Mesothelial cell of epicardium (in vitro differentiated cells): Measurements from ENCODE around the gene NOS1AP. TPM values are rescaled to one million over a fixed set of nuclear protein-coding genes. Genes with fewer than 3 reads are reported as not detected.

Experiments
- DNase-seq, 2 experiments: peaks; one replicate each; pipeline ENCODE4 v3.0.0; 2021; ENCODE audit warnings: low spot score in 2 of 2; ENCODE audit not compliant: unreplicated experiment in 2 of 2
- H3K27ac Mint-ChIP-seq: 2 replicates; pipeline ENCODE4 v1.8.0; 2021; ENCODE audit warnings: mixed read lengths
- H3K27me3 Mint-ChIP-seq: 2 replicates; pipeline ENCODE4 v1.8.0; 2021; ENCODE audit warnings: low read depth, mixed read lengths
- H3K36me3 Mint-ChIP-seq: 2 replicates; pipeline ENCODE4 v1.8.0; 2021; ENCODE audit warnings: mixed read lengths
- H3K4me1 Mint-ChIP-seq: 2 replicates; pipeline ENCODE4 v1.8.0; 2021; ENCODE audit warnings: mixed read lengths
- H3K4me3 Mint-ChIP-seq: 2 replicates; pipeline ENCODE4 v1.8.0; 2021; ENCODE audit warnings: mild to moderate bottlenecking, moderate library complexity, mixed read lengths
- H3K9me3 Mint-ChIP-seq: 2 replicates; pipeline ENCODE4 v1.8.0; 2021; ENCODE audit warnings: mixed read lengths
- total RNA-seq: library from RNA; stranded (reverse); gene quantifications from 3 replicates; pipeline ENCODE4 v1.2.1, GENCODE V29; 2021
- TF ChIP-seq, protein P1 (sequence below): fragments of 200-600 bp; sonication (generic); IDR thresholded peaks from one replicate; pipeline ENCODE4 v1.5.0; 2021; ENCODE audit warnings: antibody characterized with exemption; ENCODE audit not compliant: unreplicated experiment

Gene NOS1AP
- total RNA-seq, 1 donor from 2014 or later: 4.4 TPM

DNA sequence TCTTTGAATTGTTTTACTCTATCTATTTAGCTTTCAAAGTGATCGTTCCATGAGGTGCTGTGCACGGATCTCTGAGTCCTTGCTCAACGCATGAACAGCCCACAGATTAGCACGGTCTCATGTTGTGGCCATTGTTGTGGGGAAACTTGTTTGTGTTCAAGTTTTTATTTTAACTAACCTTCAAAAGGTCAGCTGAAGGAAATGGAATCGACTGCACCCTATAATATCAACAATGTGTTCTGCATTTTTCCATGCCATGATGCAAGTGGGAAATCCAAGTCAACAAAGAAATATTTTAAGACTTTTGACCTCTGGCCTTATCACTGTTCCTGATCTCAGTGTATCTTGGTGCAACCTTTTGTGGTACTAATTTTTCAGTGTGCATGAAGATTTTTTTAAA, 336.3 kb downstream of the NOS1AP start:
- H3K4me3 Mint-ChIP-seq: no peak overlapping the region
- H3K4me1 Mint-ChIP-seq: peaks cover 5% of the 10 kb centered on the region
- no peaks in the 10 kb centered on the region for H3K36me3 Mint-ChIP-seq
- H3K9me3 Mint-ChIP-seq: no peaks in the 10 kb centered on the region
- TF ChIP-seq, protein P1, sequence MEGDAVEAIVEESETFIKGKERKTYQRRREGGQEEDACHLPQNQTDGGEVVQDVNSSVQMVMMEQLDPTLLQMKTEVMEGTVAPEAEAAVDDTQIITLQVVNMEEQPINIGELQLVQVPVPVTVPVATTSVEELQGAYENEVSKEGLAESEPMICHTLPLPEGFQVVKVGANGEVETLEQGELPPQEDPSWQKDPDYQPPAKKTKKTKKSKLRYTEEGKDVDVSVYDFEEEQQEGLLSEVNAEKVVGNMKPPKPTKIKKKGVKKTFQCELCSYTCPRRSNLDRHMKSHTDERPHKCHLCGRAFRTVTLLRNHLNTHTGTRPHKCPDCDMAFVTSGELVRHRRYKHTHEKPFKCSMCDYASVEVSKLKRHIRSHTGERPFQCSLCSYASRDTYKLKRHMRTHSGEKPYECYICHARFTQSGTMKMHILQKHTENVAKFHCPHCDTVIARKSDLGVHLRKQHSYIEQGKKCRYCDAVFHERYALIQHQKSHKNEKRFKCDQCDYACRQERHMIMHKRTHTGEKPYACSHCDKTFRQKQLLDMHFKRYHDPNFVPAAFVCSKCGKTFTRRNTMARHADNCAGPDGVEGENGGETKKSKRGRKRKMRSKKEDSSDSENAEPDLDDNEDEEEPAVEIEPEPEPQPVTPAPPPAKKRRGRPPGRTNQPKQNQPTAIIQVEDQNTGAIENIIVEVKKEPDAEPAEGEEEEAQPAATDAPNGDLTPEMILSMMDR: no peak
- H3K27ac Mint-ChIP-seq: no peak overlapping the region
- no peak for DNase-seq
- peaks cover 2% of the 10 kb centered on the region for H3K27me3 Mint-ChIP-seq

DNA sequence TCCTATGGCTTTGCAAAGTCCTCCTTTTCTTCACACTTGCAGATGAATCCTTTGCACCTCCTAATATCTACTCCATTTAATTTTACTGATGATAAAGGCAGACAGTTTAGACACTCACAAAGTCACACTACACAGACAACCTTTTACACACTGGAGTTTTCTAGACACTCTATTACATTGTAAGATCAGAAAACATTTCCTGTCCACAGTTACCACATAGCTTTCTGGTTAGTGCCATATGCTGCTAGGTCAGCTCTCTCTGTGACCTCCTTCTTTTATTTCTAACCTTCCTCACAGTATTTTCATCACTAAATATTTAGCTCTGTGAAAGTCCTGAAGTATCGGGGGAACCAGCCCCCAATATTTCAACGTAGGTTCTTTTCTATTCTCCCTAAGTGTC, 337.3 kb downstream of the NOS1AP start:
- Mint-ChIP-seq H3K27me3 (no peaks in the 10 kb centered on the region), H3K4me1 (peaks cover 5% of the 10 kb centered on the region), H3K4me3 (no peak overlapping the region), H3K36me3 (no peaks in the 10 kb centered on the region), H3K9me3 (no peaks in the 10 kb centered on the region), H3K27ac (no peak overlapping the region)
- DNase-seq: no peak
- TF ChIP-seq, protein P1: no peak

DNA sequence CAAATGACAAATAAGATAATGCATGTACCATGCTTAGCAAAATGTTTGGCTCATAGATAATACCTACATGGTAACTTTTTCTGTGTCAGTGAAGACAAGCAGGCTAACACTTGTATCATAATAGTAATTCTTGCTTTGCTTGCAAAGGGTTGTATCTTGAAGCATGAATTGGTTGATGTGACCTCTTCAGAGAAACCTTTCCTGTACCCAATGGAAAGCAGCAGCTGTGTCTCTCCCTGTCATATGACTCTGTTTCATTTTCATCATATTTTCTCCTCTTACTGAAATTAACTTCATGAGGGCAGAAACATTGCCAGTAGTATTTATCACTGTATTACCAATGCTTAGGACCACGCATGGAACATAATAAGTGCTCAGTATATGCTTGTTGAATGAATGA, 338.0 kb downstream of the NOS1AP start:
- no peaks in the 10 kb centered on the region for H3K27me3 Mint-ChIP-seq
- H3K9me3 Mint-ChIP-seq: no peaks in the 10 kb centered on the region
- TF ChIP-seq, protein P1: no peak
- no peak overlapping the region for H3K27ac Mint-ChIP-seq
- no peak for DNase-seq
- H3K4me1 Mint-ChIP-seq: peaks cover 5% of the 10 kb centered on the region
- no peak overlapping the region for H3K4me3 Mint-ChIP-seq
- no peaks in the 10 kb centered on the region for H3K36me3 Mint-ChIP-seq

DNA sequence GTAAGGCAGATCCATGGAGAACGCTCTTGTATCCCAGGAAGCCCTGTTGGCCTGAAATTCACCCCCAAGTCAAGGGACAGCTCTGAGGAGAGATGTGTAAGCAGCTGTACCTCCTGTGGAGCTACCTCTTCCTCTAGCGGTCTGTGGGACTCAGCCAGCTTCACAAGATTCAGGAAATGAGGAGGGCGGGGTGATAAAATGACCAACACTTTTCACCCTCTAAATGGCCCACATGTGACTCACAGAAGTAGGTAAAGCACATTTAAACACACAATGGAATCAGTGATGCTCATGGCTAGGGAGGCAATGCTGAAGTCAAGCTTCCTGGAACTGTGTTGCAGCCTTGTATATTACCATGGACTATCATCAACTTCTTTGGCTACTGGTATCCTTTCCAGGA, 342.5 kb downstream of the NOS1AP start, which contains the start of gene SH2D1B:
SH2D1B (minus strand) TSS at position 135 of the 400 bp plus-strand sequence; CDS start at position 15, 120 bp downstream.
- TF ChIP-seq, protein P1: no peak
- Mint-ChIP-seq H3K9me3 (peaks cover 11% of the 10 kb centered on the region), H3K36me3 (no peaks in the 10 kb centered on the region), H3K27ac (no peak within 1 kb of the TSS), H3K27me3 (peaks cover 3% of the 10 kb centered on the region), H3K4me3 (no peak within 1 kb of the TSS), H3K4me1 (peaks cover 5% of the 10 kb centered on the region)
- DNase-seq: no peak

DNA sequence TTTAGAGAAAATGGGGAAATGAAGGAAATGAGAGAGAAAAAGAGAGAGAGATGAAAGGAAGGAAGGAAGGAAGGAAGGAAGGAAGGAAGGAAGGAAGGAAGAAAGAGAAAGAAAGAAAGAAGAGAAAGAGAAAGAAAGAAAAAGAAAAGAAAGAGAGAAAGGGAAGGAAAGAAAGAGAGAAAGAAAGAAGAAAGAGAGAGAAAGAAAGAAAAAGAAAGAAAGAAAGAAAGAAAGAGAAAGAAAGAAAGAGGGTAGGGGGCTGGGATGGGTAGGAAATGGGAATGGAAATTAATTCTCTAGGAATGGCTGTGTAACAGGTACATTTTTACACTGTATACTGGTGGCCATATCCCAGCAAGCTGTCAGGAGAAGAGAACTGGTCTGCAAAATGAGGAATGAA, 346.7 kb downstream of the NOS1AP start:
- H3K4me3 Mint-ChIP-seq: no peak overlapping the region
- H3K27ac Mint-ChIP-seq: no peak overlapping the region
- TF ChIP-seq, protein P1: no peak
- DNase-seq: no peak
- peaks cover 11% of the 10 kb centered on the region for H3K9me3 Mint-ChIP-seq
- H3K27me3 Mint-ChIP-seq: peaks cover 3% of the 10 kb centered on the region
- no peaks in the 10 kb centered on the region for H3K4me1 Mint-ChIP-seq
- no peaks in the 10 kb centered on the region for H3K36me3 Mint-ChIP-seq

DNA sequence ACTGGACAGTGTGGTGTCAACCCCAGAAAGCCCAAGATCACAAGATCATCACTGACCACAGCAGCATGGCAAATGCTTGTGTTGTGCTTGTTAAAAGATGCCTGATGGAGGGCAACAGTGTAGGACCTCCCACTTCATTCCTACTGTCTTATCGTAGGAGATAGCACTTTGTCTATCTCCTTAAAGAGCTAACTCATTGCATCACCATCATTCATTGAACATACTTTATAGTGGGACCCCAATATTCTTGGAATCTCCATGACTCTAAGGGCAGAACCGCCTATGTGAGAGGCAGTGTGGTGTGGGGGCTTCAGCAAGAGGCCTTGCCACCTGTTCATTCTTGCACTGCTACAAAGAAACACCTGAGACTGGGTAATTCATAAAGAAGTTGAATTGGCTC, 347.4 kb downstream of the NOS1AP start:
- no peaks in the 10 kb centered on the region for H3K4me1 Mint-ChIP-seq
- TF ChIP-seq, protein P1: no peak
- H3K36me3 Mint-ChIP-seq: no peaks in the 10 kb centered on the region
- H3K9me3 Mint-ChIP-seq: peaks cover 11% of the 10 kb centered on the region
- no peak for DNase-seq
- peaks cover 3% of the 10 kb centered on the region for H3K27me3 Mint-ChIP-seq
- no peak overlapping the region for H3K27ac Mint-ChIP-seq
- no peak overlapping the region for H3K4me3 Mint-ChIP-seq
